Measurements from ENCODE around the gene ANP32A.
A peak's percentile ranks its signal among the peaks of the same experiment; 100 is the strongest.

ANP32A gene

DNA sequence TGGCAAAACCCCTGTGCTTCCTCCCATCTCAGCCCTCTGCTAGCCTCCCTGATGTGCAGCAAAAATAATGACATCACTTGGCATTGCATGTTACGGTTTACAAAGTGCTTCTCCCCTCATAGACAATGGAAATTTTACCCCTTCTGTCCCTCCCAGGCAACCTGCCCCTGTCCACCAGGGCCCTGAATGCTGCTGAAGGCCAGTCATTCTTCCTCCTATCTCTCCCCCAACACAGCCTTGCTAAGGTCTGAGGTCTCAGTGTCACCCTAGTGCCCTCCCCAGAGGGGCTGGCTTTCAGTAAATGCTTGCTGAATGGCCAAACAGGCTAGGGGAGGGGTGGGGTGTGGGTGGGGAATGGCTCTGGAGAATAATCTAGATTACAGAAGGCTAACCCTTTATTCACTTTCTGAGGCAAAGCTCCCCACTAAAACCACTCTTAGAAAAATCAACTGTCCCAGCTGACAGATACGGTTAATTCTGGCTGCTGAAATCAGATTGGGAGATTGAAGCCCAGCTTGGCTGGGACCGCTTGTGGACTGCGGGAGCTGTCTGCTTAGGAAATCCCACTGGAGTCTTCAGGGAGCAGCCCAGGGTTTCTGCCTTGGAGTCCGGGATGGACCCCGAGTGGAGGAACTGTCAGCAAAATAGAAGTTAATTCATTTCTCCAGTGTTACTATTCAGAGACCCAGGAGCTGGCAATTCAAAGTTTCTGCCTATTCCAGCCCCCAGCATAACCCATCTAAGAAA lies 22.9 kb downstream of the ANP32A start:
- no peak for DNase-seq

- DNase-seq: no peak
Measured at GRCh38 chr15:68797191-68797590, 23.5 kb downstream of the ANP32A start.

DNA sequence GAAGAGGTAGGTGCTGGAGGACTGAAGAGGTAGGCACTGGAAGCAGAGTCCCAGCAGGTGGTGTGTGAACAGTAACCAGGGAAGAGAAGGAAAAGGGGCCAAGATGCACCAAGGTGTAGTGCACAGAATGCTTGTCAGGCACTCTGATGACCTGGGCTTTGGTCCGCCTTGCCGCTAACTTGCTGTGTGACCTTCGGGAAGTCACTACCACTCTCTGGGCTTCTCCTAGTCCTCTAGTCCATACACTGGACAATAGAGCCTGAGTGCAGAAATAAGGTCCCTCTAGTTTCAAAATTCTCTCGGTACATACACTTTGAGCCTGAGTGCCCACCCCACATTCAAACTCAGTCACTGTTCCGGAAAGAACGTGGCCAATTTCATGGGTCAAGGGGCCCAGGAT lies 24.1 kb downstream of the ANP32A start:
- no peak for DNase-seq

DNA sequence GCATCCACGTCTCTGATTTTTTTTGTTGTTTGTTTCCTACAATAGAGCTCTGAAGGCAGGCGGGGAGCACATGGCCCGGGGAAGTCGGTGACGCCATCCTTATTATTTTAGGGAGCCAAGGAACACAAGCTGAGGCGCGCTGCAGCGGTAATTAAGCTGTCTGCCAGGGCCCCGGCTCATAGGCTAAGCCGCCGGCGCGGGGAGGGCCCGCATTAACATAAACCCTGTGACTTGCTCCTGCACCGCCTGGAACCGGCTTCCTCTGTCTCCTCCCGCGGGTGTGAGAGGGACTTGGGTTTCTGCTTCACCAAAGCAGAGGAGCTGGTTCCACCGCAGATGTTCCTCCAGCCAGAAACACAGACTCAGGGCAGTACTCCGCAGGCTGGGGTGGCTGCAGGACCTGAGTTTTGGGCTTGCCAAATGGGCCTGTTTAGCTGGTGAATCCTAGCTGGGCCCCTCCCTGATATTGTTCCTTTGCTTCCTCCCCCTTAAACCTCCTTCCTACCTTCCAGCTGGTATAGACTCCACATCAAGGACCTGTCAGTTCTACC lies 25.3 kb downstream of the ANP32A start:
- DNase-seq: peak; percentile 60

- DNase-seq: no peak
Measured at GRCh38 chr15:68794863-68795262, 25.8 kb downstream of the ANP32A start.

GRCh38 chr15:68794307-68794706 lies 26.4 kb downstream of the ANP32A start:
- DNase-seq: no peak

GRCh38 chr15:68793776-68794175 lies 26.9 kb downstream of the ANP32A start:
- no peak for DNase-seq

- DNase-seq: no peak
Measured at GRCh38 chr15:68792901-68793766, 27.6 kb downstream of the ANP32A start.

DNA sequence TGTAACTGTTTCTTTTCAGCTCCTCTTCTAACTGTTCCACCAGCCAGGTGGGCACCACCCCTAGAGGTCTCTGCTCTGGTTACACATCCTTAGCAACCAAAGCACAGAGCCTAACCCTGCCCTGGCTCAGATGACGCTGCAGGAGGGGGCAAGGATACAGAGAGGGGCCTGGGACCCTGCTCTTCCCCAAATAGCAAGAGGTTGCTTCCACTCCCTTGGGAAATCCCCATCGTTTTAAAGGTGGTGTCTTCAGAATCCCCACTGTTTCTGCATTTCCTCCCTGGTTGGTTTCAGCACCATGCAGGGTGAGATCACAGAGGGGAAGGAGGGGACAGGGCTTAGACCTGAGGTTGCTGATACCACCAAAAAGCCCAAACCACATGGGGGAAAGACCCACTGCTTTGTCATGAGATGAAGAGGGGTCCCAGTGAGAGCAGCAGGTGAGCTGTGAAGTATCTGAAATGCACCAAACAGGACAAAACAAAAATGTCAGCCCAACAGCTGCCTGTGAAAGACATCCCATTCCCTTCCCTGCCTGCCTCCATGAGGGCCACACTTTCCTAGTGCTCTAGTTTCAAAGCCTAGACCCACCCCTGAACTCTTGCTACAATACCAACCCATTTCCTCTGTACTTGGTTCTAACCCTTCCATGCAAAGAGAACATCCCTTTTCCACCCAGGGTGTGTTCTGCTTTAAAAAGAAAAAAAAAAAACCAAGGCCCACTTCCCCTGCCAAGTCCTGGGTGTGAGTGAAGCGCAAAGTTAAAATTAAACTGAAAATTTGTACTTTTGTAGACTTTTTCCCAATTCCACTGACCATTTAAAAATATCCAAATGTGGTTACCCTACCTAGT lies 29.0 kb downstream of the ANP32A start:
- peak; percentile 73 for DNase-seq

- no peak for DNase-seq
Measured at GRCh38 chr15:68790910-68791309, 29.8 kb downstream of the ANP32A start.

DNA sequence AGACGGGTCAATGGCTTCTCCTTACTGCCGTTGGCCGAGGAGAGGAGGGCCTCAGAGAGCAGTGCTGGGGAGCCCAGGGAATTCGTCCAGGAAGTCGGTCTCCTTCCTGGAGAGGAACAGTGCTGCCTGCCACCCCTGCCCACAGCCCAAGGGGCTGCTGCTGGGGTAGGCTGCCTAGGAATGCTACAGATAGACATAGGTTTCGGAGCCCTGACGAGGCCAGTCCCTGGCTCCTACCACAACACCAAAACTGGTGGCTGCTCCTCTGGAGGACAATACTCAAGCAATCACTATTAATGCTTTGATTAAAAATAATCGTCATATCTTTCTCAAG lies 30.5 kb downstream of the ANP32A start:
- DNase-seq: no peak

DNA sequence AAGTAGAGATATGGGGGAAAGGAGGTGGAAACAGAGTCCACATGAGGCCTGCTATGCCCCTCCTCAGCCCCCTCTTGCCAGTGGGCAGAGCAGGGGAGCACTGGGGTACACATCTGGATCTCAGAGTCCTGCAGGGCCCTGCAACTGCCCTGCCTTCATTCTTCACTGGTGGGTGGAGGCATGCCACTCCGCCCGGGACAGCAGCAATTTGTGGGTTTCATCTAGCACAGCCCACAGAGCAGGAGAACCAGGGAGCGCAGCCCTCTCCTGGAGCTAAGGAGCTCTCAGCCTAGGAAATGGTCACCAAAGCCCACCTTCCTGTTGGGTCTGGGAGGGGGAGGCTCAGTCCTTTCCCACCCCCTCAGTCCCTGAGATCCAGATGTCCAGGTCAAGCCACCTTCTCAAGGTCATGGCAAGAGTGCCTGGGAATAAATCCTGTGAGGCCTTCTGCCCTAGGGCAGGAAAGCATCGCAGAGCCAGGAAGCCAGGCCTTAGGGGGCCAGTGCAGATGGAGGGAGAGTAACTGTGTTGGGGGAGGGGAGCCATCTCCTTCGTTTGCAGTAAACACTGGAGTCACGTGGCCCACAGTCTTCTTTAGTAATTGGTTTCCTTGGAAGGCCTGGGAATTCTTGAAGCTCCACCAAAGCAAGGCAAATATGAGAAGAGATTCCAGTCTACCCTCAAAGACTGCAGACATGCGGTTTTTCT lies 31.0 kb downstream of the ANP32A start:
- no peak for DNase-seq

DNA sequence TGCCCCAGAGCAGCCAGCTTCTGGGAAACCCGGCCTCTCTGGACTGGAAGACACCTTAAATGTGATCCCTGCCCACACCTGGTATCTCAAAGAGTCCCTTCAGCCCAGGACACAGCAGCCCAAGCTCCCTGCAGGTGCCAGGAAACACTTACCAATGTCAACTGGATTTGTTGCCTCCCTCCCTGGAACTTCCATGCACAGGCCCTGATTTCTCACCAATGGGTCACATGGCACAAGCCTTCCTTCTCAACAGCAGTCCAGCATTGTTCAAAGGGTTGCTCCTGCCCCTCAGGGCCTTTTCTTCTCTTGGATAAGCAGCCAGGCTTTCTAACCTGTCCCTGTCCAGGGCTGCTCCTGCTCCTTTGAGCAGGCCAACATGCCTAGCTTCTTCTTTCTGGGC lies 31.6 kb downstream of the ANP32A start:
- DNase-seq: no peak

DNA sequence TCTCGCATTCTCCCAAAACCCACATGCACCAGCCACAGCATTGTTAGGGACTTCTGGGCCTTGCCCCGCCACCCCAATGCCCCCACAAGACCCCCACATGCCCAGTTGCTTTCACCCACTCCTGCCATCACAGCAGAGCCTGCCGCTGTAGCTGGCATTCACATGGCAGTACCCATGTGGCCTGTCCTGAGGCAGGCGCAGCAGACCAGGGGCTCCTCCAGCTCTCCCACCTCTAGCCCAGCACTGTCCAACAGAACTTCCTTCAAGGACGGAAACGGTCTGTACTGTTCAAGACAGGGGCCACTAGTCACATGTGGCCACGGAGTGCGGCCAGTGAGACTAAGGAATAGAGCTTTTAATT lies 32.5 kb downstream of the ANP32A start:
- no peak for DNase-seq

DNA sequence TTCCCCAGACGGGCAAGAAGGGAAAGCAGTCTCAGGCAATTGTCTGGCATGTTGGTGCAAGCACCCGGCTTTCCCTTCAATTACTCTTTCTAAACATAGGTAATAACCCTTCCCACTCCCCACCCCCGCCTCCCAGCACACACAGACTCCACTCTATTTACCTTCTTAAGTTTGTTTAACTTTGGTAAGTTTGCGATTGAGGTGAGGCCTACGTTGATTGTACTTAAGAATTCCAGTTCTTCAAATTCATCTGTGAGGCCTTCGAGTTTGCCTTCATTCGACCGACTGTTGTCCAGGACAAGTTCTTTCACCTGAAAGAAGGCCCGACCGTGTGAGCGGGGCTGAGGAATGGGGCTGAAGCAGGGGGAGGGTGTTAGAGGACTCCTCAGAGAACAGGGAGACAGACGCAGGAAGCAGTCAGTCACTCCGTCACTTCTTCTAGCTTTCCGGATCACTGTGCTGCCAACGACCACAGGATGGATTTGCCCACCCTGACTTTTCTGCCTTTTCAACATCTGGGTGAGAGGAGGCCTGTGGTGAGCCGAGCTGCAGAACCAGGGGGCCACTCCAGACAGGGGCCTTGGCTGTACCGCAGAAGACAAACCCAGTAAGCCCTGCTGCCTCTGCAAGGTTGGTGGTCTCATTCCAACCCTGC lies 33.0 kb downstream of the ANP32A start:
- no peak for DNase-seq

- DNase-seq: no peak
Measured at GRCh38 chr15:68786753-68787152, 33.9 kb downstream of the ANP32A start.

GRCh38 chr15:68785541-68785940 lies 35.2 kb downstream of the ANP32A start:
- DNase-seq: no peak

- DNase-seq: no peak
Measured at GRCh38 chr15:68784206-68784605, 36.5 kb downstream of the ANP32A start.

DNA sequence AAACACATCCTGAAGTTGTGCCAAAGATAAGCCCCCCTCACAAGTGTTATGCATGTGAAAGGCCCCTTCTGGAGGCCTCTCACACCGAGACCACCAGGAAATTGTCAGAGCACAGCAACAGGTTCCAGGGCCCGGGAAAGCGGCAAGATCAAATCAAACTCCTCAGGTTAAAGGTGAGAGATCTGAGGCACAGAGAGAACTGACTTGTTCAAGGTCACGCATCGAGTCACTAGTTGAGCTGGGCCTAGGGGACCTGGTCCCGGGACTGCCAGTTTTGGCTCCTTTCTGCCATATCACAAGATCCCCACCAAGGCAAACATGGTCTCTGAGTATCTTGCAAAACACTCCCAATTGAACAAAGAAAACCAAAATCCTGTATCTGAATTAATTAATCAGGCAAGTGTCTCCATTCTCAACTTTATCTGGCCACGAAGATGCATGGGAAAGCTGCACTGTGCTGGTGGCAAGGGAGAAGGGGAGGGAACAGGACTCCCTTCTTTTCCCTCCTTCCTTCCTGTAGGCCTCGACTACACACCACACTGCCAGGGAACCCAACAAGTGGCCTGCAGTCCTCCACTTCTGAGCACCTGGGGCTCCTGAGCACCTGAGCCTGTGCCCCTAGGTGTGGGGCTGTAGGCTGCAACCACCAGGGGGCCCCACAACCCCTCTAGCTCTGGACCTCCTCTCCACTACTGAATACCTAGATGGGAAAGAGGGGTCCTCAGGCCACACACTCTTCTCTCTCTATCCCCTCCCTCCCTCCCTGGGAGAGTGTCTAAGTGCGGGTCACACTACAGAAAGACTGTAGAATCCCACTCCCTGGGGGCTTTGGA lies 37.3 kb downstream of the ANP32A start:
- DNase-seq: peak; percentile 68

DNA sequence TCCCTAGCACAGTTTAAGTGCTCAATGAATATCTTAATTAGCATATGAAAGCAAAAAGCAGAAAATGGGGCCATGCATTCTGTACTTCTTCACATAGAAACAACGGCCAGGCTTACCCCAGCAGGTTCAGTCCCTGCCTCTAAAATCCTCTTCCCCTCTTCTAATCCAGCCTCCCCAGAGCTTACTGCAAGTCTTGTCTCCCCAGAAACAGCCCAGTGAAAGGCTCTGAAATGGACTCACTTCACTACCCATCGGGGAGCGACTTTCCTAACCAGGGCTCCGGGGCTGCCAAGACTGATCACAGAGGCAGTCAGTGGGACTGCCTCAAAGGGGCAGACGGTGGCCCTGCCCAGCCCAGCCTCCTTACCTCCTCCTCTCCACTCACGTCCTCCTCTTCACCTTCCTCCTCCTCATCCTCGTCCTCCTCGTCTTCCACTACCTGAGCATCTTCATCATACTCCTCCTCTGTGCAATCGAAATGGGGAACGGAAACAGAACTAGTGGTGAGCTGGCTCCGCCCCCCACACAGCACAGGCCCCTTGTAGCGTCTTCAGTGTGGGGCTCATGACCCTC lies 38.0 kb downstream of the ANP32A start:
- DNase-seq: no peak
